OCI-LY7 (cell line): ENCODE results near the gene RTN4. TPM values are rescaled to one million over a fixed set of nuclear protein-coding genes. Genes with fewer than 3 reads are reported as not detected.

ENCODE experiments used
- BruUV-seq: library from RNA; stranded (reverse); fragments of 400-500 nt; replicated peaks from 2 replicates; lab custom pipeline; 2021; lab: Mats Ljungman, UMichigan
- CTCF ChIA-PET: fragments of 300-600 bp; sonication (Branson Sonifier 250); formaldehyde crosslinking; loops from one replicate; lab custom pipeline; 2022; ENCODE audit warnings: antibody characterized with exemption; ENCODE audit not compliant: unreplicated experiment; lab: Charles Lee
- POLR2A ChIA-PET: fragments of 300-600 bp; sonication (Branson Sonifier 250); formaldehyde crosslinking; loops from one replicate; lab custom pipeline; 2022; ENCODE audit warnings: antibody characterized with exemption; lab: Charles Lee
- DNase-seq: peaks from one replicate; pipeline ENCODE4 v3.0.0-alpha.2; 2015; ENCODE audit warnings: low spot score
- H2AFZ ChIP-seq: fragments of 200-600 bp; sonication (generic), shearing (Covaris generic); 2 replicates; pipeline ENCODE4 v1.6.1; 2014; ENCODE audit warnings: mild to moderate bottlenecking, antibody characterized with exemption, low read length, moderate library complexity
- H3K27ac ChIP-seq: fragments of 200-600 bp; sonication (generic); 2 replicates; pipeline ENCODE4 v1.5.1; 2014; ENCODE audit warnings: mixed run types, low read depth, mild to moderate bottlenecking, moderate library complexity, low read length, inconsistent platforms; ENCODE audit not compliant: poor library complexity, severe bottlenecking
- H3K36me3 ChIP-seq: fragments of 200-600 bp; sonication (generic); 2 replicates; pipeline ENCODE4 v1.6.1; 2014; ENCODE audit warnings: mild to moderate bottlenecking, antibody characterized with exemption, low read length, moderate library complexity, mixed read lengths; ENCODE audit not compliant: insufficient read depth
- H3K4me1 ChIP-seq: fragments of 200-600 bp; sonication (generic); 2 replicates; pipeline ENCODE4 v1.5.1; 2014; ENCODE audit warnings: mild to moderate bottlenecking, low read length; ENCODE audit not compliant: insufficient read depth, poor library complexity, severe bottlenecking
- H3K4me2 ChIP-seq: fragments of 200-600 bp; sonication (generic); 2 replicates; pipeline ENCODE4 v1.6.1; 2014; ENCODE audit warnings: mild to moderate bottlenecking, low read length
- H3K4me3 ChIP-seq: fragments of 200-600 bp; sonication (generic); 2 replicates; pipeline ENCODE4 v1.5.1; 2014; ENCODE audit warnings: mild to moderate bottlenecking, low read depth, low read length; ENCODE audit not compliant: poor library complexity, severe bottlenecking
- H3K79me2 ChIP-seq: fragments of 200-600 bp; sonication (generic); 2 replicates; pipeline ENCODE4 v1.6.1; 2016; ENCODE audit warnings: low read depth, mild to moderate bottlenecking, low read length, moderate library complexity, mixed read lengths; ENCODE audit not compliant: insufficient read depth
- H3K9me2 ChIP-seq: fragments of 200-600 bp; sonication (generic); 2 replicates; pipeline ENCODE4 v1.6.1; 2016; ENCODE audit warnings: mild to moderate bottlenecking, low read length, mixed read lengths; ENCODE audit not compliant: insufficient read depth
- H3K9me3 ChIP-seq: fragments of 200-600 bp; sonication (generic); 2 replicates; pipeline ENCODE4 v1.6.1; 2014; ENCODE audit warnings: mild to moderate bottlenecking, mixed run types, low read length, mixed read lengths
- H4K20me1 ChIP-seq: fragments of 200-600 bp; sonication (generic); 2 replicates; pipeline ENCODE4 v1.6.1; 2014; ENCODE audit warnings: mild to moderate bottlenecking, antibody characterized with exemption, low read length, moderate library complexity, mixed read lengths; ENCODE audit not compliant: insufficient read depth
- EZH2phosphoT487 ChIP-seq: fragments of 200-600 bp; sonication (generic); IDR thresholded peaks from 2 replicates; pipeline ENCODE4 v1.6.1; 2018; ENCODE audit warnings: low read depth, borderline replicate concordance, mild to moderate bottlenecking, mixed run types, antibody characterized with exemption, low read length, moderate library complexity, mixed read lengths
- intact Hi-C: fragments of 100-400 bp; cut with micrococcal nuclease; formaldehyde crosslinking; loops from one replicate; pipeline ENCODE4 v1.10.0; 2022; ENCODE audit not compliant: unreplicated experiment
- total RNA-seq, 2 experiments: library from RNA; depleted of rRNA in 1 of 2; stranded (reverse); fragments of >200 nt in 1 of 2; shearing (Covaris generic) in 1 of 2; gene quantifications; 2 replicates each; pipeline ENCODE4 v1.2.3, GENCODE V29; 2014 to 2022
- TF ChIP-seq, protein P1 (sequence below): fragments of 200-600 bp; sonication (generic); conservative IDR thresholded peaks from 2 replicates; pipeline ENCODE4 v1.5.1; 2014; ENCODE audit warnings: mild to moderate bottlenecking, antibody characterized with exemption, low read length, moderate library complexity, mixed read lengths

The RTN4 gene
- total RNA-seq, 2 experiments from 2014 or later = 36.5 to 75.2 TPM

DNA sequence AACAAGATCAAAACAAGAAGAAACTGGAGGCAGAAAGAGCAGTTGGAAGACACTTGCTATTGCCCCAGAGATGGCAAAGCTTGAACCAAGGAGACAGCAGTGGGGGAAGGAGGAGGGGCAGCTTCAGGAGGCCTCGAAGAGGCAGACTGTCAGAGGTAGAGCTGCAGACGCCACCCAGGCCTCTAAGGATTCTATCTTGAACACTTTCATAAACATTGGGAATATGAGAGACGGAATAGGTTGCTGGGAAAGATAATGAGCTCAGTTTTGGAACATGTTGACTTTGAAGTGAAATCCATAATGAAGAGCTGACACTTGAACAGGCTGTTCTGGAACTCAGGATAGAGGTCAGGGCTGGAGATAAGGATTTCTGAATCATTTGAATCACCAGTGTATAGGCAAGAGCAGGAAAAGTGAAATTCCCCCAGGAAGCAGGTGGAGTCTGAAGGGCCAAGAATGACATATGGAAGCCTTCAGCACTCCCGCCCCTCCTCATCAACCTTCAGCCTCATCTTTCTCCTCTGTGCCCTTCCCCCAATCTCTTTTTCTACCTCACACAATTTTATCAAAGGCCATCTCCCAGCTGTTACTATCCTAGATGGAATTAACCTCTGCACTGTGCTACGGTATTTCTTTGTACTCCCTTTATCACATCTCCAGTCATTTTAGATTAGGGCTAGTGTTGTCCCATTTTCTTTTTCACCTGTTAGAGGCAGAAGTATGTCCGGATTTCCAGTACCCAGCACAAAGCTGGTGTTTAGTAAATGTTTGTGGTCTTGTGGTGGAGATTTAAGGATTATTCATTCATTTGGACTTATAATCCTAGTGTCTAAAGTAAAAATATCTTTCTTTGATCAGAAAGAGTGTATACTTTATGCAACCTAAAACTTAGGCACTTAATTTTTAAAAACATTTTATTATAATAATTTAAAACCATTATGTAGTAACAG, 47.5 kb upstream of the RTN4 start:
- Histone ChIP-seq H3K4me1 (peaks cover 18% of the 10 kb centered on the region), H3K36me3 (no peaks in the 10 kb centered on the region), H3K27ac (no peak overlapping the region), H3K9me2 (no peaks in the 10 kb centered on the region), H3K4me2 (no peak overlapping the region), H2AFZ (peak overlapping the region; percentile 62), H3K79me2 (no peaks in the 10 kb centered on the region), H4K20me1 (no peaks in the 10 kb centered on the region), H3K4me3 (no peak overlapping the region), H3K9me3 (no peaks in the 10 kb centered on the region)
- intact Hi-C loops = no loop called here
- ChIA-PET CTCF (no interaction called here), POLR2A (interaction anchor here (0.6 to 1.5 kb wide), 7 partner anchors 11 to 445 kb away, joined by 3 to 13 read pairs (median 3); no protein-coding TSS in a partner anchor)
- BruUV-seq = no TSS peak
- TF ChIP-seq, protein P1, sequence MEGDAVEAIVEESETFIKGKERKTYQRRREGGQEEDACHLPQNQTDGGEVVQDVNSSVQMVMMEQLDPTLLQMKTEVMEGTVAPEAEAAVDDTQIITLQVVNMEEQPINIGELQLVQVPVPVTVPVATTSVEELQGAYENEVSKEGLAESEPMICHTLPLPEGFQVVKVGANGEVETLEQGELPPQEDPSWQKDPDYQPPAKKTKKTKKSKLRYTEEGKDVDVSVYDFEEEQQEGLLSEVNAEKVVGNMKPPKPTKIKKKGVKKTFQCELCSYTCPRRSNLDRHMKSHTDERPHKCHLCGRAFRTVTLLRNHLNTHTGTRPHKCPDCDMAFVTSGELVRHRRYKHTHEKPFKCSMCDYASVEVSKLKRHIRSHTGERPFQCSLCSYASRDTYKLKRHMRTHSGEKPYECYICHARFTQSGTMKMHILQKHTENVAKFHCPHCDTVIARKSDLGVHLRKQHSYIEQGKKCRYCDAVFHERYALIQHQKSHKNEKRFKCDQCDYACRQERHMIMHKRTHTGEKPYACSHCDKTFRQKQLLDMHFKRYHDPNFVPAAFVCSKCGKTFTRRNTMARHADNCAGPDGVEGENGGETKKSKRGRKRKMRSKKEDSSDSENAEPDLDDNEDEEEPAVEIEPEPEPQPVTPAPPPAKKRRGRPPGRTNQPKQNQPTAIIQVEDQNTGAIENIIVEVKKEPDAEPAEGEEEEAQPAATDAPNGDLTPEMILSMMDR = no peak
- no peak for TF ChIP-seq EZH2phosphoT487
- DNase-seq = no peak

DNA sequence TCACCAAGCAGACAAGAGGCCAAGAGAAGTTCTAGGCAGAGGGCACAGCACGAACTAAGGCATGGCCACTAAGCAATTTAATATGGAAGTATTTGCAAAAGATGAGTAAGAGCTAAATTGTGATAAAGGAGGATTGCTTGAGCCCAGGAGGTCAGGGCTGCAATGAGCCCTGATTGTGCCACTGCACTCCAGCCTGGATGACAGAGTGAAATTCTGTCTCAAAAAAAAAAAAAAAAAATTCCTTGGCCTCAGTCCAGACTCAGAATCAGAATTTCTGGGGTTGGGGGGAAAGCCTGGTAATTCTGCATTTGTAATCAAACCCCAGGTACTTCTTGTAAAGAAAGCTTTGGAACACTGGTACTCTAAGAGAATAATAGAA, 46.8 kb upstream of the RTN4 start:
- peak overlapping the region; percentile 62 for H2AFZ ChIP-seq
- H3K4me3 ChIP-seq = no peak overlapping the region
- no peak overlapping the region for H3K4me2 ChIP-seq
- H3K9me3 ChIP-seq = no peaks in the 10 kb centered on the region
- CTCF ChIA-PET = no interaction called here
- TF ChIP-seq EZH2phosphoT487 = no peak
- TF ChIP-seq, protein P1 = no peak
- H3K79me2 ChIP-seq = no peaks in the 10 kb centered on the region
- no peaks in the 10 kb centered on the region for H3K36me3 ChIP-seq
- POLR2A ChIA-PET = interaction anchor here (0.6 to 1.5 kb wide), 8 partner anchors 12 to 445 kb away, joined by 3 to 13 read pairs (median 3); no protein-coding TSS in a partner anchor
- DNase-seq = no peak
- no TSS peak for BruUV-seq
- intact Hi-C loops = no loop called here
- H3K4me1 ChIP-seq = peaks cover 16% of the 10 kb centered on the region
- no peaks in the 10 kb centered on the region for H4K20me1 ChIP-seq
- H3K27ac ChIP-seq = no peak overlapping the region
- H3K9me2 ChIP-seq = no peaks in the 10 kb centered on the region

DNA sequence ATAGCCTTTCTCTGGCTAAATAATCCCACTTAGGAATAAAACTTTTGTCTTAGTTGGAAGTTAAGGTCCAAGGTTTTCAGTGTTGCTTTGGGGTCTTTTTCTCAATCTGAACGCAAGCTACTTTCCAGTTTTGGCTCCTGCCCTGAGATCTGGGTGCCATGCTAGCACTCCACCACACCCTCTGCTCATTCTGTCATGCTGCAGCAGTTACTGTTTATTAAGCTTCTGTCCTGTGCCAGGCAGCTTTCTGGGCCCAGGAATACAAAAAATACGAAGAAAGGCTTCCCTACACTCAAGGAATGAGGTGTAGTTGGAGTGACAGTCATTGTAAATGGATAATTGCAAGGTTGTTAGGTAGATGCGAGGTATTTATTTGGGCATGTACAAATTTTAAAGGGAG, 46.3 kb upstream of the RTN4 start:
- Histone ChIP-seq H3K4me1 (peaks cover 16% of the 10 kb centered on the region), H3K4me3 (no peak overlapping the region), H3K79me2 (no peaks in the 10 kb centered on the region), H3K36me3 (no peaks in the 10 kb centered on the region), H2AFZ (no peak overlapping the region), H3K4me2 (no peak overlapping the region), H3K9me3 (no peaks in the 10 kb centered on the region), H3K9me2 (no peaks in the 10 kb centered on the region), H4K20me1 (no peaks in the 10 kb centered on the region), H3K27ac (no peak overlapping the region)
- no peak for TF ChIP-seq EZH2phosphoT487
- TF ChIP-seq, protein P1 = no peak
- no TSS peak for BruUV-seq
- intact Hi-C loops = no loop called here
- POLR2A ChIA-PET = interaction anchor here (0.7 to 1.5 kb wide), 3 partner anchors 13 to 24 kb away, joined by 3 to 13 read pairs (median 5); no protein-coding TSS in a partner anchor
- DNase-seq = no peak
- CTCF ChIA-PET = no interaction called here
